GM12873 (cell line): ENCODE data around the gene CHST12.

Experiments
- CTCF ChIP-seq: IDR thresholded peaks from 2 replicates; pipeline ENCODE4 v1.5.1; 2012; ENCODE audit warnings: low read depth, mild to moderate bottlenecking, moderate library complexity, low read length, control low read depth; ENCODE audit not compliant: insufficient read depth; ENCODE audit errors: missing control alignments

Gene CHST12

DNA sequence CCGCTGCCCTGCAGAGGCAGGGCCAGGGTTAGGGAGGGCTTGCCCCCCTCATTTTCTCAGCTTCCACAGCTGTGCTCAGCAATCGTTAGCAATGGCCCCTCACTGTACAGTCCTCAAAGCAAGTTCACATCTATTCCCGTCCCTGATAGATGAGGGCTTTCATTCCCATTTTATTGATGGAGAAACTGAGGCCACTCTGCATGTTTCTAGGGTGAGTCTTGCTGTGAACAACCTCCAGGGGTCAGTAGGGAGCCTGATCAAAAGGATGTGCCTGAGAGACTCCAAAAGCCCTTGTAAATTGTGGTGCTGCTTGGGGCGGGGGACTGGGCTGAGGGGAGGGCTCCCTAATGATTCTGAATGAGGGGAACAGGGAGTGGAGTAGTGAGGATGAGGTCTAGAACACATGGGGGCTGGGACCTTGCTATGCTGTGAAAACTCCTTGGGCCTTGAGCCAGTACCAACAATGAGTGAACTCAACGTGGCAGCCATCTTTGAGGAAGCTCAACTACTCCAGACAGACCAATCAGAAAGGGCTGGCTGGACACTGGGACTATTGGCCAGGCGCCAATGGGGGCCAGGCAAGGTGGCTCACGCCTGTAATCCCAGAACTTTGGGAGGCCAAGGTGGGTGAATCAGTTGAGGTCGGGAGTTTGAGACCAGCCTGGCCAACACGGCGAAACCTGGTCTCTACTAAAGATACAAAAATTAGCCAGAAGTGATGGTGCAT is 79.5 kb downstream of the CHST12 start:
- TF ChIP-seq CTCF: peak; percentile 49

- no peak for TF ChIP-seq CTCF
Observed at GRCh38 chr7:2483494-2483893, 80.1 kb downstream of the CHST12 start.

DNA sequence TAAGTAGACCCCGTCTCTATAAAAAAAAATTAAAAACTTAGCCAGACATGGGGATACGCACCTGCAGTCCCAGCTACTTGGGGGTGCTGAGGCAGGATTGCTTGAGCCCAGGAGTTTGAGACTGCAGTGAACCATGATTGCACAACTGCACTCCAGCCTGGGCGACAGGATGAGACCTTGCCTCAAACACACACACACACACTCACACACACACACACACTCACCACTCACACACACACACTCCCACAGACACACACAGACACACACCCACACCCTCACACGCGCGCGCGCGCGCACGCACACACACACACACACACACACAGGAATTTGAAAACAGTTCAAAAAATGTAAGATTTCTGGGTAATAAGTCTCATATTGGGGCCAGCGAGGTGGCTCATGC is 81.5 kb downstream of the CHST12 start:
- TF ChIP-seq CTCF: no peak

DNA sequence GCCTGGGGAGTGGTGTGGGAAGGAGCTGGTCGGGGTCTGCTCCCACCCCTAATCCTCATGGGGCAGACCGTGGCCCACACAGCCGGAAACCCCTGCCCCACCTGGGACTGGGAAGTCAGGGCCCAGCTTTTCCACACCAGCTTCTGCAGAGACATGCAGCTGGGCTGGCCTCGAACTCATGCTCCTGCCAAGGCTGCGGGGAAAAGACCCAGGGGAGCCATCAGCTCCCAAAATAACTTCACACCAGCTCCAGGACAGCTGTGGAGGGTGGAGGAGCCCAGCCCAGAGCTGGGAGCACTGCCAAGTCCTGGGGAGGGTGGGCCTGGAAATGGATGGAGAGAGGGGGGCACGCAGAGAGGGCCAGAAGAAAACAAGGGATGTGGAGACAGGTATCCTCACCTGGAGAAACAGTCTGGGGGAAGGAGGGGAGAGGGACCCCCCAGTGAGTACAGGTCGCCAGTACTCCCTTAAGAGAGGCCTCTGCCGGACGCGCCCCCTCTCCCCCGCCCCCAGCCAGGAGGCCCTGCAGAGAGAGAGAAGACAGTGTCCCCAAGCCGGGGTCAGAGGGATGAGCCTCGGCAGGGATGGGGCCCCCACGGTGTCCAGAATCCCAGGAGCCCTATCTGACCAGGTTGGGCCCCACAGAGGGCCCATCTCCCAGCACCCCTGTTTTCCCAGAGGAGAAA is 84.3 kb downstream of the CHST12 start:
- TF ChIP-seq CTCF: no peak

- no peak for TF ChIP-seq CTCF
Observed at GRCh38 chr7:2488272-2488645, 84.8 kb downstream of the CHST12 start.

- TF ChIP-seq CTCF: no peak
Observed at GRCh38 chr7:2488681-2489080, 85.3 kb downstream of the CHST12 start.

DNA sequence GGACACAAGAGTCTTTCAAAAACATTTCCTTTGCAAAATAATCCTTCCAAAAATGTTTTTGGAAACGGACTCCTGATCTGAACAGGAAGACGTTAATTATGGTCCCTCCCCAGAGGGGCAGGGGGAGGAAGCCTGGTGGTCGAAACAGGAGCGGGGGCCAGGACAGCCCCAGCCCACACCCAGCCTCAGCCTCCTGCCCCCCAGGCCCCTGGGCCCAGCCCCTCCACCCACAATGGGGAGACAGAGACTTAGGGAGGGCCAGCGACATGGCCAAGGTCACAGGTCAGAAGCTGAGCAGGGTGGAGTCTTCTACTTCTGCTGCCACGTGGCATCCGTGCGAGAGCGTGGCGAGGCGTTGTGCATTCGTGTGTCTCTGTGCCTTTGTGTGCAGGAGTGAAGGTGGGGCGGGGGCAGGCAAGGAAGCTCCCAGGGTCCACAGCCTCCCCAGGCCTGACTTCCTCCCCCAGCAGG is 86.8 kb downstream of the CHST12 start:
- TF ChIP-seq CTCF: no peak
